ENCODE measurements around the gene ZDHHC4.

DNA sequence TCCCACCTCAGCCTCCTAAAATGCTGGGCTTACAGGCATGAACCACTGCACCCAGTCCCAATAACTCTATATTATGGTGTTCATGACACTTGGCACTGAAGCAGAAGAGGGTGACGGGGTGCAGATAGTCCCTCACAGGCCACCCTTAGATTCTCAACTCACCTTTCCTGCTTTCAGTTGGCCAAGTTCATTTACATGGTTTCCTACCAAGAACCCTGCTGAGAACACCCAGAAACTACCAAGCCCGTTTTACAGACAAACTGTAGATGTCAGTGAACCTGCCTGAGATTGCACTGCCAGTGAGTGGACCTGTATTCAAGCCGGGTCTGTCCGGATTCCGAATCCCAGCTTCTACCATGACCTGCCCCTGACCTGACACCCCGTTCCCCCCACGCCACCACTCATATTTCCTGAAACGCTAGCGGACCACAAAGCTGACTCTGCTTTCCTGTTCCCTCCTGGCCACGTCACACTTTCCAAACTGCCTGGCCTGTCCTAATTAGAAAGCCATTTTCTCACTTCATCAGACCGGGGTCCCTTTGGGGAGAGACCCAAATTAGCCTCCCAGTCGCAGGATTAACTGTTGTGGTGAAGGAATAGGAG lies 43.3 kb upstream of the ZDHHC4 start:
- no peak for TF ChIP-seq PHF8 (conservative IDR thresholded peaks at IDR 0.05; ENCODE audit: low read depth, low read length)
- no peak for TF ChIP-seq EP300 (IDR thresholded peaks at IDR 0.05; ENCODE audit: borderline replicate concordance in 1 of 2, low read depth in 2 of 2, low read length in 2 of 2)
- TF ChIP-seq RAD21 (IDR thresholded peaks at IDR 0.05 in 1 of 2, conservative IDR thresholded peaks at IDR 0.05 in 1 of 2; ENCODE audit: low read depth in 2 of 2, low read length in 2 of 2): no peak
- TF ChIP-seq SP1 (IDR thresholded peaks at IDR 0.05; ENCODE audit: low read depth, low read length): no peak
- TF ChIP-seq CTCF (IDR thresholded peaks at IDR 0.05; ENCODE audit: control extremely low read depth in 1 of 3, insufficient read depth in 1 of 3, low read depth in 1 of 3, low read length in 3 of 3): no peak
- no peak for TF ChIP-seq YY1 (IDR thresholded peaks at IDR 0.05; ENCODE audit: low read depth, low read length)
- no peak for TF ChIP-seq MAFK (IDR thresholded peaks at IDR 0.05; ENCODE audit: low read depth, low read length)
- no peak for TF ChIP-seq MAX (IDR thresholded peaks at IDR 0.05)
- no peak for TF ChIP-seq RNF2 (IDR thresholded peaks at IDR 0.05; ENCODE audit: borderline replicate concordance, low read depth, low read length, missing control alignments, poor library complexity, severe bottlenecking)
- no peak for TF ChIP-seq ASH2L (IDR thresholded peaks at IDR 0.05; ENCODE audit: low read length)
- no peak for TF ChIP-seq POLR2A (IDR thresholded peaks at IDR 0.05; ENCODE audit: control extremely low read depth in 1 of 2, low read depth in 2 of 2, low read length in 2 of 2)

Measured in H1 (cell line).